HG02852 (cell line): ENCODE measurements around the gene KRT1.

Experiments used
- ATAC-seq: cut with Tn5 transposase; IDR thresholded peaks from one replicate; pipeline ENCODE4 v1.9.1; 2021; ENCODE audit warnings: mild to moderate bottlenecking, moderate library complexity; ENCODE audit not compliant: unreplicated experiment

KRT1 gene

GRCh38 chr12:52699373-52699772 lies 19.2 kb upstream of the KRT1 start:
- ATAC-seq: no peak

- no peak for ATAC-seq
Observed at GRCh38 chr12:52698651-52699340, 18.6 kb upstream of the KRT1 start.

DNA sequence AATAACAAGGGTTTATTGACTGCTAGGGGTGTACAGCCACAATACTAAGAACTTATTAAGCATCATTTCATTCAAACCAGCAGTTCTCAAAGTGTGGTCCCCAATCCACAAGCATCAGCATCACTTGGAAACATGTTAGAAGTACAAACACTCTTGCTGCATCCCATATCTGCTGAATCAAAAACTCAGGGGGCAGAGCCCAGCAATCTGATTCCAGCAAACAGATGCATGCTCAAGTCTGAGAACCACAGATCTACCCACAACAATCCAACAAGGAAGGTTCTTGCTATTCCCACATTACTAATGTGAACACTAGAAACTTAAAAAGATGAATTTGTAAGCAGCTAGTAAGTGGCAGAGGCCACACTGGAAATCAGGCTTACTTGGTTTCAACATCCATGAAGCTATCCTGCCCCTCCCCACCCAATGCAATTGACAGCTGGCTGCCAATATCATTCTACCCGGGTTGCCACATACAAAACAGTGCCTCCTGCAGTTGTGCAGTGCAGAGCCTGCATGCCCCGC lies 16.9 kb upstream of the KRT1 start:
- no peak for ATAC-seq

- no peak for ATAC-seq
Observed at GRCh38 chr12:52696588-52696987, 16.4 kb upstream of the KRT1 start.

DNA sequence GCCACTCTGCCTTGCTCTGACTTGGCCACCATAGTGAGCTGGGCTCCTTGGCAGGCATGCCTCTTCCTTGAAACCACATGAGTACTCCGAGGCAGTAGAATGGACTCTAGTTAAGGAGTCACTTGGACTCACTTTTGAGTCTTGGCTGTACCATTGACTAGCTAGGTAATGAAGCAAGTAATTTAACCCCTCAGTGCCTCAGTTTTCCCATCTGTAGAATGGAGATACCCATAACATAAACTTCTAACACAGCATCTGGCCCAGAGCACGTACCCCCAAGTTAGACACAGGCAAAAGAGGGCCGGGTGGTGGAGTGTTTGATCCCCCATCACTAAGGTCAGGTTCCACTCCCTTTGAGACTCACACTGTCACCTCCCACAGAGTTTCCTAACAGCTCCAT lies 14.8 kb upstream of the KRT1 start:
- no peak for ATAC-seq

GRCh38 chr12:52694151-52694550 lies 13.9 kb upstream of the KRT1 start:
- no peak for ATAC-seq

DNA sequence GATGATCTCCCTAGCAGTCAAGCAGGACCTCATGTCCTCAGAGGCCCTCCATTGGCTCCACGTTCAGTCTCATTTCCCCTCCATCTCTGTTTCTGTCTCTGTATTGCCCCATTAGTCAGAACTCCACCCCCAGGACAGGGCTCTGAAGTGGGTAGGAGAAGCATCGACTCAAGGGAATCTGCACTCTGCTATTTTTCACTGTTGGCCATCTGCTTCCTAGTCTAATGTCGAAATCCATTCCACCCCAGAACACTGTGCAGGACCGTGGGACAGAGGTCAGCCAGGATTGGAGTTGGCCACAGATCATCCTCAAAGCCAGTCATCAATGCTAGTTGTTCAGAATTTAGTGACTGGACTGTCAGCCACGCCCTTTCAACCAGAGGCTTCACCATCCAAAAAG lies 13.1 kb upstream of the KRT1 start:
- ATAC-seq: no peak

DNA sequence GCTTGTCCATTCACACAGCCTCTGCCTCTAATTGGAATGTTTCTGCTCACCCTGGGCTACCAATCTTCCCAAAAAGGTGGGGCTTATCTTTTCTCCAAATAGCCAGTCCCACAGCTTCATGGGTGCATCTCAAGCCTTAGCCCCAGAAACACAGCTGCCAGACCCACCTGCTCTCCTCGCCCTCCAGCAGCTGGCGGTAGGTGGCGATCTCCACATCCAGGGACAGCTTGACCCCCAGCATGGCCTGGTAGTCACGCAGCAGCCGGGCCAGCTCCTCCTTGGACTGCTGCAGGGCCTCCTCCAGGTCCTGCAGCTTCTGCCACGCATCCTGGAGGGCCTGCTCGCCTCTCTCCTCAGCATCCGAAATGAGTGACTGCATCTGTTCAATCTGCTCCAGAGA lies 12.0 kb upstream of the KRT1 start:
- no peak for ATAC-seq

- ATAC-seq: no peak
Observed at GRCh38 chr12:52691841-52692150, 11.6 kb upstream of the KRT1 start.

DNA sequence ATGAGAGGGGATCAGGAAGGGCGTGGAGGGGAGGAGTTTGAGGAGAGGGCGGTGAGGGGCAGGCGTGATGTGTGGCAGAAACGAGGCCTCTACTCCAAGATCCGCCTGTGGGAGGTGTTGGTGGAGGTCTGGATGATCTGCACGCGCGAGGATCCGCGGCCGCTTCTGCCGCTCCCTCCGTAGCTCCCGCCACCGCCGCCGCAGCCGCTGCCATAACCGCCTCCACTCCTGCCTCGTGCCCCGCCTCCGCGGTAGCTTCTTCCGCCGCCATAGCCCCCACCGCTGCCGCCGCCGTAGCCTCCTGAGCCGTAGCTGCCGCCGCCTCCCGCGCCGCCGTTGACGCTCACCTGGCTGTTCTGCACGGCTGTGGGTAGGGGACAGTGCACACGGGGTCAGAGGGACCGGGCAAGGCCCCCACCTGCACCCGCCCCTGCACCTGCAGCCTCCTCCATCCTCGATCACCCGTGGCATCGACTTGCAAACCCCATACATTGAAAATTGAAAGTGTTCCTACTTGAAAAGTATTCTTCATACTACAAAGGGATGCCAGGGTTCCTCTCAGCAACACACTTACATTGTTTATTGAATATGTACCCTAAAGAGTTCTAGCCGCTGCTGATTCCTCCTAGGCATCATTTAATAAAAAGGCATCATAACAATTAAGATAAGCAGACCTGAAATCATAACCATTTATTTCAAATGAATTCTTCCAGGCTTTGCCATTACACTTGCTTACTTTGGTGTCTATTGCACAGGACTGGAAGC lies 11.1 kb upstream of the KRT1 start:
- no peak for ATAC-seq

GRCh38 chr12:52690351-52691075 lies 10.3 kb upstream of the KRT1 start:
- no peak for ATAC-seq

GRCh38 chr12:52689936-52690335 lies 9.7 kb upstream of the KRT1 start:
- no peak for ATAC-seq

- no peak for ATAC-seq
Observed at GRCh38 chr12:52689239-52689638, 9.0 kb upstream of the KRT1 start.

GRCh38 chr12:52688481-52688880 lies 8.3 kb upstream of the KRT1 start:
- ATAC-seq: no peak

DNA sequence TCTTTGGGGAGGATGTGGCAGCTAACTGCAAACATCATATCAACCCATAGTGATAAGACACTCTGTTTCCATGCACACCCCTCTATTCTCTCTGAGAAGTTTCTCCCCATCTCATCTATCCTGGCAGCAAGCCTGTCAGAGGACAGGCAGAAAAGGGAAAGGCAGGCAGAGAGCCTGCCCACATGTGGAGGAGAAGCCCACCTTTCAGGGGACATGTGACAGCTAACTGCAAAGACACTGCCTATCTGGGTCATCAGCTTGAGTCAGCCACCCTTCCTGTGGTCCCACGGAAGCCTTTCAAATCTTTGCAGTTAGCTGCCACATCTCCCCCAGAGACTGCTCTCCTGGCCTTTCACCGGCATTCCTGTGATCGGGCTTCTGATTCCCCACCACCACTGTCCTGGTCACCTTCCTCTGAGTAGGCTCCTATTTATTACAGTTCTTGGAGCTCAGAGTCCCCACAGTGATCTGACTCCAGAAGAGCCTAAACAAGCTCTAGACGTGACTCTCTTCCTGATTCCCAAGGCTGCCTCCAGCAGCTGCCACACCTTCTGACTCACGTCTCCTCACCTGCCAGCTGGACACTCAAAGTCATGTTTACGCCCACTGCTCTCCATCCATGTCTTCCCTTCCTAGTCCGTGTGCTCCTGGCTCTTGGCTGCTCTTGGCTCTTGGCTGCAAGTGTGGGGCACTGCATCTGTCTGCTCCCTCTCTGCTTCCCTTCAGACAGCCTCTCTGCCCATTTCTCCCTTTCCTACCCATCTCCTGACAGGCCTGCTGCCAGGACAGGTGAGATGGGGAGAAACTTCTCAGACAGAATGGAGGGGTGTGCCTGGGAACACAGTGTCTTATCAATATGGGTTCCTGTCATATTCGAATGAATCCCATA lies 7.5 kb upstream of the KRT1 start:
- ATAC-seq: no peak

GRCh38 chr12:52686756-52687487 lies 6.7 kb upstream of the KRT1 start:
- ATAC-seq: no peak

DNA sequence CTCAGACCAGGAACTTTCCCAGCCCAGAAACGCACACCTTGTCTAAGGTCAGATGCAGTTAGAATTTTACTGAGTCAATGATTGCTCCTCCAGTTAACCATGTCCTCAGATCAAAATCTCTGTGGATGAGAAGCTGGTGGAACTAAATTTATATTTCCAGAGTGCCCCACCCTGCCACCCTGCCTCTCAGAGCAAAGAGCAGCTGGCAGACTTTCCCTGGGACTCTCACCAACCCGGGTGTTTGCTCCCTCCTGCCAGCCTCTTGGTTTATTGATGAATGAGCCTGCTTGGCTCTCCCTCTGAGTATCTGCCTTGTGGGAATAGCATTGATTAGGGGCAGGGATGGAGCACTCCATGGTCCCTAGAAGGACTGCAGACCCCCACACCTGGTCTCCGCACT lies 5.9 kb upstream of the KRT1 start:
- no peak for ATAC-seq

DNA sequence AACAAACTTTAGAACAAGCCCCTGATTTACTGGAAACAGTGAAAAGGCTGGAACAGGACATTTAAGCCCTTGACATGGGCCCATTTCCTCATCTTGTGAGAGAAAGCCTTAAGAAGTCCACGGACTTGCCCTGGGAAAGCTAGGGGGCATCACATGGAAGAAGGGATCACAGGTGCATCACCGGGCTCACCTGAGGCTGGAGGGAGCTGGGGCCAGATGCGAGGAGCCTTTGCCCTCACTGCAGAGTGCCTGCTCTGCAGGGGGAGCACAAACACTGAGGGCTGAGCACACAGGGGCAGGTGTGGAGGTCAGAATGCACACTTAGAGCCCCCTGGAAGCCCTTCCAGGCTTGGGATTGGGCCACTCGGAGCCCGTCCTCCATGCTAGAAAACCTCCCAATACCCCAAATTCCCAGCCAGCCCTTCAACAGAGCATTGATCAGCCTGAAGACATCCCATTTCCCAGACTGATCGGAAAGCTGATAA lies 5.2 kb upstream of the KRT1 start:
- no peak for ATAC-seq

- no peak for ATAC-seq
Observed at GRCh38 chr12:52684431-52684830, 4.2 kb upstream of the KRT1 start.
